SK-N-SH treated with all-trans-retinoic acid at 6 μM for 48 hours (cell line): ENCODE measurements around the gene UNKL.

Source experiments
- ARNTL ChIP-seq: fragments of 450-650 bp; formaldehyde crosslinking; IDR thresholded peaks from 2 replicates; pipeline ENCODE4 v1.5.0; 2020; ENCODE audit warnings: low read depth, mild to moderate bottlenecking, moderate library complexity, borderline replicate concordance
- BACH2 ChIP-seq: fragments of 250-450 bp; sonication (Bioruptor Pico); IDR thresholded peaks from 2 replicates; pipeline ENCODE4 v1.9.0; 2021; ENCODE audit warnings: mild to moderate bottlenecking, borderline replicate concordance
- GLIS3 ChIP-seq: fragments of 250-450 bp; sonication (Bioruptor Pico); IDR thresholded peaks from 2 replicates; pipeline ENCODE4 v1.5.0; 2020; ENCODE audit warnings: mild to moderate bottlenecking, moderate library complexity
- OSR1 ChIP-seq: fragments of 250-450 bp; sonication (Bioruptor Pico); IDR thresholded peaks from 2 replicates; pipeline ENCODE4 v1.8.0; 2022; ENCODE audit warnings: moderate library complexity, mild to moderate bottlenecking, inconsistent platforms
- PPARA ChIP-seq: fragments of 250-450 bp; sonication (Bioruptor Pico); IDR thresholded peaks from 2 replicates; pipeline ENCODE4 v1.5.0; 2020; ENCODE audit warnings: mild to moderate bottlenecking, borderline replicate concordance
- RARB ChIP-seq: fragments of 250-450 bp; sonication (Bioruptor Pico); IDR thresholded peaks from 2 replicates; pipeline ENCODE4 v1.8.0; 2021; ENCODE audit warnings: mild to moderate bottlenecking, moderate library complexity
- TCF4 ChIP-seq: fragments of 250-450 bp; sonication (Bioruptor Pico); IDR thresholded peaks from 2 replicates; pipeline ENCODE4 v1.8.0; 2021; ENCODE audit warnings: mild to moderate bottlenecking, moderate library complexity, borderline replicate concordance
- ZC3H10 ChIP-seq: fragments of 250-450 bp; sonication (Bioruptor Pico); IDR thresholded peaks from 2 replicates; pipeline ENCODE4 v1.5.1; 2021; ENCODE audit warnings: mild to moderate bottlenecking, moderate library complexity
- ZFP3 ChIP-seq: fragments of 250-450 bp; sonication (Bioruptor Pico); IDR thresholded peaks from 2 replicates; pipeline ENCODE4 v1.5.0; 2020; ENCODE audit warnings: mild to moderate bottlenecking, moderate library complexity
- ZFP30 ChIP-seq: fragments of 450-650 bp; formaldehyde crosslinking; IDR thresholded peaks from 2 replicates; pipeline ENCODE4 v1.5.0; 2022; ENCODE audit warnings: mild to moderate bottlenecking, moderate library complexity
- ZNF8 ChIP-seq: fragments of 450-650 bp; formaldehyde crosslinking; IDR thresholded peaks from 2 replicates; pipeline ENCODE4 v1.5.0; 2020; ENCODE audit warnings: mild to moderate bottlenecking, moderate library complexity
- TF ChIP-seq, protein P1 (sequence below): fragments of 250-450 bp; sonication (Bioruptor Pico); IDR thresholded peaks from 2 replicates; pipeline ENCODE4 v1.8.0; 2020; ENCODE audit warnings: mild to moderate bottlenecking, moderate library complexity, borderline replicate concordance
- TF ChIP-seq, protein P2 (sequence below): fragments of 250-450 bp; sonication (Bioruptor Pico); IDR thresholded peaks from 2 replicates; pipeline ENCODE4 v1.5.1; 2020; ENCODE audit warnings: low read depth, mild to moderate bottlenecking, moderate library complexity
- TF ChIP-seq, protein P3 (sequence below): fragments of 250-450 bp; sonication (Bioruptor Pico); IDR thresholded peaks from 2 replicates; pipeline ENCODE4 v1.5.1; 2021; ENCODE audit warnings: mild to moderate bottlenecking, moderate library complexity

DNA sequence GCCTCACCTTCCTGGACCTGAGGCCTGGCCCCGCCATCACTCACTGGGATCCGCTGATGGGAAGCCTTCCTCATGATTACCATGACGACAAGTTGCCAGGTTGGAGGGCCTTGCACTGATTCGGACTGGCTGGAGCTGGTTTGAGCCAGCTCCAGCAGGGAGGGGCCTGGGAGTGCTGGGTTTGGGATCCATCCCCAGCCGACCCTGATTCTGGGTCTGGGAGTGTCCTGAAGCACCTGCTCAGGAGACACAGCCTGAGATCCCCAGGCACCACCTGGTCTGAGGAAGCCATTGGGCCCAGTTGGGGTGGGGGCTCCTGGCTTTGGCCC is 86.9 kb downstream of the UNKL start:
- TF ChIP-seq, protein P1, sequence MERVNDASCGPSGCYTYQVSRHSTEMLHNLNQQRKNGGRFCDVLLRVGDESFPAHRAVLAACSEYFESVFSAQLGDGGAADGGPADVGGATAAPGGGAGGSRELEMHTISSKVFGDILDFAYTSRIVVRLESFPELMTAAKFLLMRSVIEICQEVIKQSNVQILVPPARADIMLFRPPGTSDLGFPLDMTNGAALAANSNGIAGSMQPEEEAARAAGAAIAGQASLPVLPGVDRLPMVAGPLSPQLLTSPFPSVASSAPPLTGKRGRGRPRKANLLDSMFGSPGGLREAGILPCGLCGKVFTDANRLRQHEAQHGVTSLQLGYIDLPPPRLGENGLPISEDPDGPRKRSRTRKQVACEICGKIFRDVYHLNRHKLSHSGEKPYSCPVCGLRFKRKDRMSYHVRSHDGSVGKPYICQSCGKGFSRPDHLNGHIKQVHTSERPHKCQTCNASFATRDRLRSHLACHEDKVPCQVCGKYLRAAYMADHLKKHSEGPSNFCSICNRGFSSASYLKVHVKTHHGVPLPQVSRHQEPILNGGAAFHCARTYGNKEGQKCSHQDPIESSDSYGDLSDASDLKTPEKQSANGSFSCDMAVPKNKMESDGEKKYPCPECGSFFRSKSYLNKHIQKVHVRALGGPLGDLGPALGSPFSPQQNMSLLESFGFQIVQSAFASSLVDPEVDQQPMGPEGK (CRISPR knock-in tag), result no peak
- no peak for TF ChIP-seq ZFP3 (CRISPR knock-in tag)
- TF ChIP-seq ZFP30 (CRISPR knock-in tag), result no peak
- no peak for TF ChIP-seq BACH2 (CRISPR knock-in tag)
- TF ChIP-seq, protein P2, sequence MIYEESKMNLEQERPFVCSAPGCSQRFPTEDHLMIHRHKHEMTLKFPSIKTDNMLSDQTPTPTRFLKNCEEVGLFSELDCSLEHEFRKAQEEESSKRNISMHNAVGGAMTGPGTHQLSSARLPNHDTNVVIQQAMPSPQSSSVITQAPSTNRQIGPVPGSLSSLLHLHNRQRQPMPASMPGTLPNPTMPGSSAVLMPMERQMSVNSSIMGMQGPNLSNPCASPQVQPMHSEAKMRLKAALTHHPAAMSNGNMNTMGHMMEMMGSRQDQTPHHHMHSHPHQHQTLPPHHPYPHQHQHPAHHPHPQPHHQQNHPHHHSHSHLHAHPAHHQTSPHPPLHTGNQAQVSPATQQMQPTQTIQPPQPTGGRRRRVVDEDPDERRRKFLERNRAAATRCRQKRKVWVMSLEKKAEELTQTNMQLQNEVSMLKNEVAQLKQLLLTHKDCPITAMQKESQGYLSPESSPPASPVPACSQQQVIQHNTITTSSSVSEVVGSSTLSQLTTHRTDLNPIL (CRISPR knock-in tag), result no peak
- TF ChIP-seq, protein P3, sequence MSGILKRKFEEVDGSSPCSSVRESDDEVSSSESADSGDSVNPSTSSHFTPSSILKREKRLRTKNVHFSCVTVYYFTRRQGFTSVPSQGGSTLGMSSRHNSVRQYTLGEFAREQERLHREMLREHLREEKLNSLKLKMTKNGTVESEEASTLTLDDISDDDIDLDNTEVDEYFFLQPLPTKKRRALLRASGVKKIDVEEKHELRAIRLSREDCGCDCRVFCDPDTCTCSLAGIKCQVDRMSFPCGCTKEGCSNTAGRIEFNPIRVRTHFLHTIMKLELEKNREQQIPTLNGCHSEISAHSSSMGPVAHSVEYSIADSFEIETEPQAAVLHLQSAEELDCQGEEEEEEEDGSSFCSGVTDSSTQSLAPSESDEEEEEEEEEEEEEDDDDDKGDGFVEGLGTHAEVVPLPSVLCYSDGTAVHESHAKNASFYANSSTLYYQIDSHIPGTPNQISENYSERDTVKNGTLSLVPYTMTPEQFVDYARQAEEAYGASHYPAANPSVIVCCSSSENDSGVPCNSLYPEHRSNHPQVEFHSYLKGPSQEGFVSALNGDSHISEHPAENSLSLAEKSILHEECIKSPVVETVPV, result no peak
- TF ChIP-seq GLIS3 (CRISPR knock-in tag), result no peak
- no peak for TF ChIP-seq RARB (CRISPR knock-in tag)
- TF ChIP-seq PPARA, result no peak
- TF ChIP-seq ZNF8 (CRISPR knock-in tag), result no peak
- TF ChIP-seq TCF4 (CRISPR knock-in tag), result no peak
- no peak for TF ChIP-seq ARNTL (CRISPR knock-in tag)
- TF ChIP-seq OSR1 (CRISPR knock-in tag), result no peak
- TF ChIP-seq ZC3H10 (CRISPR knock-in tag), result no peak
